Thyroid gland (tissue), 4 donors: Measurements from ENCODE around the gene FOXK1. TPM values are rescaled to one million over a fixed set of nuclear protein-coding genes. Genes with fewer than 3 reads are reported as not detected.
A peak's percentile ranks its signal among the peaks of the same experiment; 100 is the strongest.

ENCODE experiments used
- DNase-seq, 2 donors: peaks; one replicate each; pipeline ENCODE4 v3.0.0-alpha.2; 2019
- H3K27ac ChIP-seq, 3 donors: fragments of 200-600 bp; sonication (generic); 1 replicate in 2 of 3; 2 replicates in 1 of 3; pipeline ENCODE4 v1.5.1; 2016 to 2019; ENCODE audit warnings: mild to moderate bottlenecking in 1 of 3, moderate library complexity in 1 of 3
- H3K27me3 ChIP-seq: fragments of 200-600 bp; sonication (generic); one replicate; pipeline ENCODE4 v1.5.1; 2019
- H3K36me3 ChIP-seq, 2 donors: fragments of 200-600 bp; sonication (generic); one replicate each; pipeline ENCODE4 v1.5.1; 2016 to 2019
- H3K4me1 ChIP-seq, 2 donors: fragments of 200-600 bp; sonication (generic); one replicate each; pipeline ENCODE4 v1.5.1; 2017 to 2019
- H3K4me3 ChIP-seq, 3 donors: fragments of 200-600 bp; sonication (generic); replicated peaks in 1 of 3; 1 replicate in 2 of 3; 2 replicates in 1 of 3; pipeline ENCODE4 v1.5.1; 2016; ENCODE audit warnings: mild to moderate bottlenecking in 1 of 3
- H3K9me3 ChIP-seq: fragments of 200-600 bp; sonication (generic); one replicate; pipeline ENCODE4 v1.5.1; 2017
- POLR2A ChIP-seq, 2 donors: fragments of 450-650 bp; IDR thresholded peaks; one replicate each; pipeline ENCODE4 v1.6.1; 2017; ENCODE audit warnings: antibody characterized with exemption in 2 of 2, mild to moderate bottlenecking in 2 of 2, moderate library complexity in 1 of 2
- WGBS, 2 donors: methylation state at CpG; one replicate each; pipeline ENCODE4 v1.1.5; 2017; 5-methylcytosine and 5-hydroxymethylcytosine counted together
- intact Hi-C: fragments of 100-400 bp; cut with DNase I; formaldehyde crosslinking; loops from one replicate; pipeline ENCODE4 v1.15.1; 2023
- total RNA-seq, 4 donors: library from RNA; depleted of rRNA; stranded (reverse); fragments of >200 nt; gene quantifications; one replicate each; pipeline ENCODE4 v1.2.3, GENCODE V29; 2016
- TF ChIP-seq, protein P1 (sequence below), 6 experiments: fragments of 200-600 bp in 3 of 6; fragments of 450-650 bp in 3 of 6; sonication (generic) in 3 of 6; IDR thresholded peaks; one replicate each; pipeline ENCODE4 v1.5.1; 2016 to 2019; ENCODE audit warnings: antibody characterized with exemption in 6 of 6, mild to moderate bottlenecking in 2 of 6, inconsistent platforms in 1 of 6, moderate library complexity in 1 of 6

The FOXK1 gene
- total RNA-seq, 4 donors from 2014 or later, result 15.0 to 33.0 (median 20.7) TPM

DNA sequence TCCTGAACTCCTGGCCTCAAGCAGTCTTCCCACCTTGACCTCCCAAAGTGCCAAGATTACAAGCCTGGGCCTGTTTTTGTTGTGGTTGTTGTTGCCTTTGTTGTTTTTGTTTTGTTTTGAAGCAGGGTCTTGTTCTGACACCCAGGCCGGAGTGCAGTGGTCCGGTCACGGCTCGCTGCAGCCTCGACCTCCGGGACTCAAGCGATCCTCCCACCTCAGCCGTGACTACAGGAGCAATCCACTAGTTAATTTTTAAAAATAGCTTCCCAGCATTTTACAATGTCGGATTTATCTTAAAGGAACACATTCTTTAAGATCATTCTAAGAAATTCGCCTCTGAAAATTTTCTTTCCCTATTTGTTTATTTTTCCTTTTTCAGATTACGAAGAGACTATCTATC lies 65.7 kb downstream of the FOXK1 start:
- 83 to 88% methylated on average over 11 of the region's 11 CpGs for WGBS, 2 donors
- no peaks in the 10 kb centered on the region for H3K27me3 ChIP-seq
- peaks cover 18 to 40% of the 10 kb centered on the region in 2 donors for H3K4me1 ChIP-seq
- H3K9me3 ChIP-seq, result no peaks in the 10 kb centered on the region
- peaks cover 0 to 7% of the 10 kb centered on the region in 2 donors for H3K36me3 ChIP-seq
- intact Hi-C loops, result no loop called here
- TF ChIP-seq, protein P1, sequence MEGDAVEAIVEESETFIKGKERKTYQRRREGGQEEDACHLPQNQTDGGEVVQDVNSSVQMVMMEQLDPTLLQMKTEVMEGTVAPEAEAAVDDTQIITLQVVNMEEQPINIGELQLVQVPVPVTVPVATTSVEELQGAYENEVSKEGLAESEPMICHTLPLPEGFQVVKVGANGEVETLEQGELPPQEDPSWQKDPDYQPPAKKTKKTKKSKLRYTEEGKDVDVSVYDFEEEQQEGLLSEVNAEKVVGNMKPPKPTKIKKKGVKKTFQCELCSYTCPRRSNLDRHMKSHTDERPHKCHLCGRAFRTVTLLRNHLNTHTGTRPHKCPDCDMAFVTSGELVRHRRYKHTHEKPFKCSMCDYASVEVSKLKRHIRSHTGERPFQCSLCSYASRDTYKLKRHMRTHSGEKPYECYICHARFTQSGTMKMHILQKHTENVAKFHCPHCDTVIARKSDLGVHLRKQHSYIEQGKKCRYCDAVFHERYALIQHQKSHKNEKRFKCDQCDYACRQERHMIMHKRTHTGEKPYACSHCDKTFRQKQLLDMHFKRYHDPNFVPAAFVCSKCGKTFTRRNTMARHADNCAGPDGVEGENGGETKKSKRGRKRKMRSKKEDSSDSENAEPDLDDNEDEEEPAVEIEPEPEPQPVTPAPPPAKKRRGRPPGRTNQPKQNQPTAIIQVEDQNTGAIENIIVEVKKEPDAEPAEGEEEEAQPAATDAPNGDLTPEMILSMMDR (IDR thresholded peaks at IDR 0.05), result no peak
- H3K4me3 ChIP-seq, result no peak overlapping the region
- DNase-seq, result no peak
- peak overlapping the region in 2 of 3 donors; percentile 39 to 99 for H3K27ac ChIP-seq

- Histone ChIP-seq H3K9me3 (no peaks in the 10 kb centered on the region), H3K27me3 (no peaks in the 10 kb centered on the region), H3K27ac (peak overlapping the region in 2 of 3 donors; percentile 39 to 99), H3K4me3 (no peak overlapping the region), H3K4me1 (peaks cover 18 to 38% of the 10 kb centered on the region in 2 donors), H3K36me3 (peaks cover 0 to 2% of the 10 kb centered on the region in 2 donors)
- TF ChIP-seq, protein P1 (IDR thresholded peaks at IDR 0.05), result no peak
- no peak for TF ChIP-seq POLR2A (IDR thresholded peaks at IDR 0.05)
- DNase-seq, result no peak
- WGBS, 2 donors, result 77 to 87% methylated on average over 10 of the region's 10 CpGs
- intact Hi-C loops, result no loop called here
These were observed 66.2 kb downstream of the FOXK1 start for GRCh38 chr7:4748231-4748681.

GRCh38 chr7:4749363-4749762 lies 67.3 kb downstream of the FOXK1 start:
- WGBS, 2 donors, result 94 to 96% methylated on average over 9 to 13 of the region's 14 CpGs
- Histone ChIP-seq H3K27ac (no peak overlapping the region), H3K9me3 (no peaks in the 10 kb centered on the region), H3K4me3 (no peak overlapping the region), H3K4me1 (peaks cover 7 to 33% of the 10 kb centered on the region in 2 donors), H3K36me3 (peaks cover 0 to under 1% of the 10 kb centered on the region in 2 donors), H3K27me3 (no peaks in the 10 kb centered on the region)
- no peak for DNase-seq
- TF ChIP-seq, protein P1 (IDR thresholded peaks at IDR 0.05), result no peak
- no peak for TF ChIP-seq POLR2A (IDR thresholded peaks at IDR 0.05)
- intact Hi-C loops, result no loop called here

GRCh38 chr7:4749798-4750197 lies 67.7 kb downstream of the FOXK1 start:
- WGBS, 2 donors, result 95 to 97% methylated on average over 14 to 15 of the region's 15 CpGs
- Histone ChIP-seq H3K27me3 (no peaks in the 10 kb centered on the region), H3K4me1 (peaks cover 4 to 29% of the 10 kb centered on the region in 2 donors), H3K9me3 (no peaks in the 10 kb centered on the region), H3K4me3 (no peak overlapping the region), H3K36me3 (peaks cover 0 to 5% of the 10 kb centered on the region in 2 donors), H3K27ac (no peak overlapping the region)
- no peak for DNase-seq
- no peak for TF ChIP-seq POLR2A (IDR thresholded peaks at IDR 0.05)
- TF ChIP-seq, protein P1 (IDR thresholded peaks at IDR 0.05), result no peak
- intact Hi-C loops, result loop anchor here (5.0 kb wide), 2 partner anchors 67 to 107 kb away; partner anchors contain the start of gene FOXK1

- intact Hi-C loops, result loop anchor here (5.0 kb wide), 2 partner anchors 69 to 109 kb away; partner anchors contain the start of gene FOXK1
- peaks cover 0 to 17% of the 10 kb centered on the region in 2 donors for H3K4me1 ChIP-seq
These were observed 69.4 kb downstream of the FOXK1 start for GRCh38 chr7:4751398-4751947.

More at GRCh38 chr7:4751398-4751947, 69.4 kb downstream of the FOXK1 start:
- DNase-seq, result no peak
- Histone ChIP-seq H3K4me3 (no peak overlapping the region), H3K9me3 (no peaks in the 10 kb centered on the region), H3K36me3 (peaks cover 14 to 21% of the 10 kb centered on the region in 2 donors), H3K27me3 (no peaks in the 10 kb centered on the region), H3K27ac (no peak overlapping the region)
- TF ChIP-seq, protein P1 (IDR thresholded peaks at IDR 0.05), result no peak
- TF ChIP-seq POLR2A (IDR thresholded peaks at IDR 0.05), result no peak
- 95 to 96% methylated on average over 13 to 20 of the region's 20 CpGs for WGBS, 2 donors
